GM23248 (cell line): ENCODE measurements around the gene DTX4. TPM values are rescaled to one million over a fixed set of nuclear protein-coding genes. Genes with fewer than 3 reads are reported as not detected.

Source experiments
- DNase-seq: peaks from one replicate; pipeline ENCODE4 v3.0.0-alpha.2; 2015
- H2AFZ ChIP-seq: fragments of 200-600 bp; sonication (generic); 2 replicates; pipeline ENCODE4 v1.6.1; 2016; ENCODE audit warnings: antibody characterized with exemption
- H3F3A ChIP-seq: fragments of 200-600 bp; sonication (generic); 2 replicates; pipeline ENCODE4 v1.6.1; 2016; ENCODE audit warnings: mild to moderate bottlenecking, antibody characterized with exemption, mixed run types; ENCODE audit not compliant: insufficient read depth
- H3K27ac ChIP-seq: fragments of 200-600 bp; sonication (generic); 2 replicates; pipeline ENCODE4 v1.5.1; 2016; ENCODE audit warnings: mild to moderate bottlenecking
- H3K27me3 ChIP-seq: fragments of 200-600 bp; sonication (generic); replicated peaks from 2 replicates; pipeline ENCODE4 v1.6.1; 2016; ENCODE audit warnings: mild to moderate bottlenecking; ENCODE audit not compliant: insufficient read depth
- H3K36me3 ChIP-seq: fragments of 200-600 bp; sonication (generic); 2 replicates; pipeline ENCODE4 v1.6.1; 2016; ENCODE audit warnings: low read depth, mild to moderate bottlenecking
- H3K4me1 ChIP-seq: fragments of 200-600 bp; sonication (generic); 2 replicates; pipeline ENCODE4 v1.6.1; 2016; ENCODE audit warnings: mild to moderate bottlenecking; ENCODE audit not compliant: insufficient read depth
- H3K4me2 ChIP-seq: fragments of 200-600 bp; sonication (generic); one replicate; pipeline ENCODE4 v1.6.1; 2016; ENCODE audit warnings: mild to moderate bottlenecking; ENCODE audit not compliant: unreplicated experiment
- H3K4me3 ChIP-seq: fragments of 200-600 bp; sonication (generic); 2 replicates; pipeline ENCODE4 v1.5.1; 2016; ENCODE audit warnings: mild to moderate bottlenecking
- H3K79me2 ChIP-seq: fragments of 200-600 bp; sonication (generic); 2 replicates; pipeline ENCODE4 v1.6.1; 2016; ENCODE audit warnings: mild to moderate bottlenecking; ENCODE audit not compliant: insufficient read depth
- H3K9ac ChIP-seq: fragments of 200-600 bp; sonication (generic); 2 replicates; pipeline ENCODE4 v1.6.1; 2016; ENCODE audit warnings: mild to moderate bottlenecking
- H3K9me2 ChIP-seq: fragments of 200-600 bp; sonication (generic); 2 replicates; pipeline ENCODE4 v1.6.1; 2016; ENCODE audit warnings: mixed run types, mild to moderate bottlenecking, moderate library complexity; ENCODE audit not compliant: insufficient read depth
- H3K9me3 ChIP-seq: fragments of 200-600 bp; sonication (generic); one replicate; pipeline ENCODE4 v1.6.1; 2017; ENCODE audit warnings: low read depth
- H4K20me1 ChIP-seq: fragments of 200-600 bp; sonication (generic); 2 replicates; pipeline ENCODE4 v1.6.0; 2016; ENCODE audit not compliant: insufficient read depth
- EZH2 ChIP-seq: fragments of 200-600 bp; sonication (generic); IDR thresholded peaks from 2 replicates; pipeline ENCODE4 v1.6.1; 2018; ENCODE audit warnings: antibody characterized with exemption, mild to moderate bottlenecking; ENCODE audit not compliant: insufficient read depth, poor library complexity, severe bottlenecking
- EZH2phosphoT487 ChIP-seq: fragments of 200-600 bp; sonication (generic); IDR thresholded peaks from 2 replicates; pipeline ENCODE4 v1.6.1; 2018; ENCODE audit warnings: antibody characterized with exemption, moderate library complexity, mild to moderate bottlenecking, low read depth; ENCODE audit not compliant: insufficient read depth
- WGBS, 2 experiments: methylation state at CpG; one replicate each; pipeline ENCODE4 v1.1.6; 2015 to 2017; ENCODE audit warnings: low lambda C conversion rate in 2 of 2, low coverage in 1 of 2; ENCODE audit errors: missing lambda C conversion rate in 2 of 2; 5-methylcytosine and 5-hydroxymethylcytosine counted together
- in situ Hi-C: fragments of 300-500 bp; cut with MboI; formaldehyde crosslinking; loops from 2 replicates; pipeline ENCODE4 v1.15.0; 2020
- polyA plus RNA-seq: library from polyadenylated mRNA; unstranded; fragments of >200 nt; fragmentation: Nextera tagmentation; extraction: Ambion mirVana; gene quantifications from 2 replicates; pipeline ENCODE4 v1.2.1, GENCODE V29; 2016
- total RNA-seq: library from RNA; depleted of rRNA; stranded (reverse); fragments of >200 nt; shearing (Covaris generic); gene quantifications from 2 replicates; pipeline ENCODE4 v1.2.3, GENCODE V29; 2014

Gene DTX4
- total and polyA plus RNA-seq, 2 experiments from 2014 or later = 0.16 to 0.22 TPM

- Histone ChIP-seq H4K20me1 (no peaks in the 10 kb centered on the region), H3K4me2 (no peak overlapping the region), H3K27me3 (peaks cover 16% of the 10 kb centered on the region; the same call in 1 of the 2 replicates), H3K79me2 (no peaks in the 10 kb centered on the region), H3K27ac (no peak overlapping the region), H3K9ac (no peak overlapping the region), H3K9me2 (no peaks in the 10 kb centered on the region), H3K9me3 (no peaks in the 10 kb centered on the region), H3K4me3 (no peak overlapping the region), H3K36me3 (no peaks in the 10 kb centered on the region), H3K4me1 (peaks cover 18% of the 10 kb centered on the region), H3F3A (peaks cover 14% of the 10 kb centered on the region; the same call in 1 of the 2 replicates), H2AFZ (no peak overlapping the region)
- TF ChIP-seq EZH2 (no peak), EZH2phosphoT487 (no peak)
- DNase-seq = peak; percentile 15
- in situ Hi-C loops = no loop called here
- WGBS, 2 experiments = 56 to 60% methylated on average over 7 of the region's 7 CpGs
Observed at GRCh38 chr11:59205648-59206047, 33.7 kb downstream of the DTX4 start.

GRCh38 chr11:59206635-59207034 is 34.7 kb downstream of the DTX4 start:
- Histone ChIP-seq H3F3A (peaks cover 14% of the 10 kb centered on the region; the same call in 1 of the 2 replicates), H3K4me2 (no peak overlapping the region), H3K36me3 (no peaks in the 10 kb centered on the region), H3K4me3 (no peak overlapping the region), H3K9ac (no peak overlapping the region), H3K27me3 (peaks cover 17% of the 10 kb centered on the region; the same call in 1 of the 2 replicates), H4K20me1 (no peaks in the 10 kb centered on the region), H3K9me2 (no peaks in the 10 kb centered on the region), H3K79me2 (no peaks in the 10 kb centered on the region), H3K9me3 (no peaks in the 10 kb centered on the region), H2AFZ (no peak overlapping the region), H3K27ac (no peak overlapping the region), H3K4me1 (peaks cover 18% of the 10 kb centered on the region)
- WGBS, 2 experiments = 49 to 55% methylated on average over 4 of the region's 4 CpGs
- in situ Hi-C loops = no loop called here
- TF ChIP-seq EZH2 = no peak
- no peak for TF ChIP-seq EZH2phosphoT487
- peak; percentile 44 for DNase-seq

- Histone ChIP-seq H3K9ac (no peak overlapping the region), H3K4me2 (peak overlapping the region; percentile 50), H3K79me2 (no peaks in the 10 kb centered on the region), H4K20me1 (no peaks in the 10 kb centered on the region), H3K4me1 (peaks cover 18% of the 10 kb centered on the region), H2AFZ (no peak overlapping the region), H3K4me3 (0 out of 2 replicates have a peak overlapping the region, but pooled peaks have one; percentile 1), H3K9me3 (no peaks in the 10 kb centered on the region), H3K27ac (peak overlapping the region; percentile 14; the same call in 1 of the 2 replicates), H3K36me3 (no peaks in the 10 kb centered on the region), H3F3A (peaks cover 14% of the 10 kb centered on the region; the same call in 1 of the 2 replicates), H3K27me3 (peaks cover 26% of the 10 kb centered on the region), H3K9me2 (no peaks in the 10 kb centered on the region)
- in situ Hi-C loops = no loop called here
- 9% methylated on average over 5 of the region's 5 CpGs for WGBS, 2 experiments
- peak; percentile 77 for DNase-seq
- TF ChIP-seq EZH2 (no peak), EZH2phosphoT487 (no peak)
Observed at GRCh38 chr11:59207988-59208451, 36.1 kb downstream of the DTX4 start.

GRCh38 chr11:59208956-59209355 is 37.0 kb downstream of the DTX4 start:
- Histone ChIP-seq H3K79me2 (no peaks in the 10 kb centered on the region), H4K20me1 (no peaks in the 10 kb centered on the region), H3K27me3 (peaks cover 35% of the 10 kb centered on the region), H2AFZ (no peak overlapping the region), H3K4me2 (peak overlapping the region; percentile 50), H3K36me3 (no peaks in the 10 kb centered on the region), H3K27ac (peak overlapping the region; percentile 14; the same call in 1 of the 2 replicates), H3F3A (peaks cover 14% of the 10 kb centered on the region; the same call in 1 of the 2 replicates), H3K9me3 (no peaks in the 10 kb centered on the region), H3K9me2 (no peaks in the 10 kb centered on the region), H3K4me1 (peaks cover 18% of the 10 kb centered on the region), H3K9ac (no peak overlapping the region), H3K4me3 (no peak overlapping the region)
- TF ChIP-seq EZH2 (no peak), EZH2phosphoT487 (no peak)
- DNase-seq = peak; percentile 65
- in situ Hi-C loops = no loop called here
- 3 to 17% methylated on average over 2 of the region's 2 CpGs for WGBS, 2 experiments

DNA sequence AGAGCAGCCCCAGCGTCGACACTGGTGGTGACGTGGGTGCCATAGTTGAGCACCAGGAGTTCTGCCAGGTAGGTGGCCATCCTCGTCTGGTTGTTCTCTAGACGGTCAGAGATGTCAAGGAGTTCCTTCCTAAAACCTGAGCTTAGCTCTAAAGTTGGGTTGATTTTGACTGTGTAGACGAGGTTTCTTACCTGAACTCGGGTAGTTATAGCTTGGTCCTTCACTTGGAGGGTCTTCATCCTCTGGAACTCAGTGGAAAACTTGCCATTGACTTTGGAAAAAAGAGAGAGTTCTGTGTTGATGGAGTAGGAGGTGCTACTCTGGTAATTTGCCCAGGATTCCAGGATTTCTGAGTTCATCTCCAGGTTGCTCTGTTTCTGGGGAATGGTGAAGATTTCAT is 40.3 kb downstream of the DTX4 start:
- TF ChIP-seq EZH2 (no peak), EZH2phosphoT487 (no peak)
- 55 to 59% methylated on average over 7 of the region's 7 CpGs for WGBS, 2 experiments

More for the DNA sequence above, 40.3 kb downstream of the DTX4 start:
- no peak for DNase-seq
- H3F3A ChIP-seq = peaks cover 25% of the 10 kb centered on the region
- no peaks in the 10 kb centered on the region for H3K9me3 ChIP-seq
- in situ Hi-C loops = no loop called here
- H3K79me2 ChIP-seq = no peaks in the 10 kb centered on the region
- H3K36me3 ChIP-seq = no peaks in the 10 kb centered on the region
- peaks cover 28% of the 10 kb centered on the region for H3K4me1 ChIP-seq
- no peak overlapping the region for H3K4me3 ChIP-seq
- H3K27ac ChIP-seq = no peak overlapping the region
- peaks cover 39% of the 10 kb centered on the region for H3K27me3 ChIP-seq
- no peaks in the 10 kb centered on the region for H3K9me2 ChIP-seq
- no peak overlapping the region for H3K9ac ChIP-seq
- no peak overlapping the region for H2AFZ ChIP-seq
- H3K4me2 ChIP-seq = no peak overlapping the region
- no peaks in the 10 kb centered on the region for H4K20me1 ChIP-seq
